ENCODE data around the gene RNF114. TPM values are rescaled to one million over a fixed set of nuclear protein-coding genes. Genes with fewer than 3 reads are reported as not detected.

RNF114 gene
- total and polyA plus RNA-seq, 8 donors: 60.8 to 70.9 (median 65.6) TPM

- Histone ChIP-seq H3K4me1 (peaks cover 9 to 67% of the 10 kb centered on the region in 2 donors), H3K27me3 (no peaks in the 10 kb centered on the region), H3K4me3 (no peak overlapping the region), H3K27ac (peak overlapping the region in 1 of 2 donors; percentile 65), H3K36me3 (no peaks in the 10 kb centered on the region), H3K9me3 (no peaks in the 10 kb centered on the region)
- intact Hi-C loops (cut with DNase I): no loop called here
- no peak for DNase-seq
- TF ChIP-seq CTCF (IDR thresholded peaks at IDR 0.05): no peak
- ATAC-seq: peak; percentile 37
These were observed 40.0 kb upstream of the RNF114 start for GRCh38 chr20:49896204-49896603.

GRCh38 chr20:49899541-49900383 is 36.4 kb upstream of the RNF114 start:
- intact Hi-C loops (cut with DNase I): no loop called here
- no peak for TF ChIP-seq CTCF (IDR thresholded peaks at IDR 0.05)
- H3K36me3 ChIP-seq: peaks cover 0 to 22% of the 10 kb centered on the region in 2 donors
- peaks cover 0 to 33% of the 10 kb centered on the region in 2 donors for H3K4me1 ChIP-seq
- H3K4me3 ChIP-seq: no peak overlapping the region
- no peaks in the 10 kb centered on the region for H3K9me3 ChIP-seq
- H3K27ac ChIP-seq: no peak overlapping the region
- ATAC-seq: no peak
- H3K27me3 ChIP-seq: no peaks in the 10 kb centered on the region
- no peak for DNase-seq

GRCh38 chr20:49901588-49901987 is 34.6 kb upstream of the RNF114 start:
- ATAC-seq (no peak), DNase-seq (no peak)
- no peaks in the 10 kb centered on the region for H3K27me3 ChIP-seq
- no peak overlapping the region for H3K27ac ChIP-seq
- peaks cover 0 to 17% of the 10 kb centered on the region in 2 donors for H3K4me1 ChIP-seq
- no peak for TF ChIP-seq CTCF (IDR thresholded peaks at IDR 0.05)
- intact Hi-C loops (cut with DNase I): no loop called here
- H3K4me3 ChIP-seq: no peak overlapping the region
- peaks cover 0 to 41% of the 10 kb centered on the region in 2 donors for H3K36me3 ChIP-seq
- H3K9me3 ChIP-seq: no peaks in the 10 kb centered on the region

GRCh38 chr20:49904440-49905214 is 31.6 kb upstream of the RNF114 start:
- no peak for DNase-seq
- H3K27ac ChIP-seq: no peak overlapping the region
- no peak for TF ChIP-seq CTCF (IDR thresholded peaks at IDR 0.05)

More at GRCh38 chr20:49904440-49905214, 31.6 kb upstream of the RNF114 start:
- ATAC-seq: no peak
- Histone ChIP-seq H3K4me3 (no peak overlapping the region), H3K27me3 (no peaks in the 10 kb centered on the region), H3K9me3 (no peaks in the 10 kb centered on the region), H3K4me1 (peaks cover 0 to 2% of the 10 kb centered on the region in 2 donors), H3K36me3 (peaks cover 0 to 71% of the 10 kb centered on the region in 2 donors)
- intact Hi-C loops (cut with DNase I): no loop called here

All from left lung (tissue), 10 donors.